ENCODE measurements around the gene LRMDA. TPM values are rescaled to one million over a fixed set of nuclear protein-coding genes. Genes with fewer than 3 reads are reported as not detected.

Gene LRMDA
- total RNA-seq, 4 donors from 2014 or later: 7.3 to 20.1 (median 8.4) TPM

DNA sequence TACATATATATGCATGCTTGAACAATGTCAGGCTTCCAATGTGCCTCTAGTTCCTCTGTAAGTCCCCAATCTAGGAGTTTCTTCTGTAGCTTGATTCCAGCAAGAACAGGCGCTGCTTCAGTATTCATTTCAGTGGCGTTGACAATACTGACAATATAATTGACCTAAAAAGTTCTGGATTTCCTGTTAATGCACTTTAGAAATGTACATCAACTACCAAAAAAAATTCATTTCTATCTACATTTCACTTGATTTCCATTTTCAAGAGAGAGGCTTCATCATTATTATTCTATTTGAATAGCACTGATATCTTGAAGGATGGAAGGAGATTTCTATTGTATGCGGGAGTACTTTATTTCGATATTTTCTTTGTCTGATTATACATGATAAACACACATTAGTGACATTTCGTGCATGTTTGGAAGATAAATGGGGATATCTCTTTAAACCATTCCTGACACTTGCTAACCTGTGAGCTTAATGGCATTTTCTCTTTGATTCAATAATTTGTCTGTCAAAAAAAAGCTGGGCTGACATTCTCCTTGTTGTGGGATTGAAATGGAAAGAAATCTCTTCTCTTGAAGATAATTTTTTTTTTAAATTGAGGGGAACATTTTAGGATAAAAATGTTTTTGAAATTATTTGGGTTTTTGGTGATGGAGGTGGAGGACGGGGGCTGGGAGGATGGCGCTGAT, 568.2 kb downstream of the LRMDA start:
- no peak overlapping the region for H3K27ac ChIP-seq
- no peak for ATAC-seq

GRCh38 chr10:76000550-76000949, 569.1 kb downstream of the LRMDA start:
- no peaks in the 10 kb centered on the region for H3K4me1 ChIP-seq
- no peak for TF ChIP-seq EP300 (IDR thresholded peaks at IDR 0.05)
- TF ChIP-seq POLR2A (IDR thresholded peaks at IDR 0.05): no peak
- no peak for TF ChIP-seq POLR2AphosphoS5 (IDR thresholded peaks at IDR 0.05)
- TF ChIP-seq, protein P1, sequence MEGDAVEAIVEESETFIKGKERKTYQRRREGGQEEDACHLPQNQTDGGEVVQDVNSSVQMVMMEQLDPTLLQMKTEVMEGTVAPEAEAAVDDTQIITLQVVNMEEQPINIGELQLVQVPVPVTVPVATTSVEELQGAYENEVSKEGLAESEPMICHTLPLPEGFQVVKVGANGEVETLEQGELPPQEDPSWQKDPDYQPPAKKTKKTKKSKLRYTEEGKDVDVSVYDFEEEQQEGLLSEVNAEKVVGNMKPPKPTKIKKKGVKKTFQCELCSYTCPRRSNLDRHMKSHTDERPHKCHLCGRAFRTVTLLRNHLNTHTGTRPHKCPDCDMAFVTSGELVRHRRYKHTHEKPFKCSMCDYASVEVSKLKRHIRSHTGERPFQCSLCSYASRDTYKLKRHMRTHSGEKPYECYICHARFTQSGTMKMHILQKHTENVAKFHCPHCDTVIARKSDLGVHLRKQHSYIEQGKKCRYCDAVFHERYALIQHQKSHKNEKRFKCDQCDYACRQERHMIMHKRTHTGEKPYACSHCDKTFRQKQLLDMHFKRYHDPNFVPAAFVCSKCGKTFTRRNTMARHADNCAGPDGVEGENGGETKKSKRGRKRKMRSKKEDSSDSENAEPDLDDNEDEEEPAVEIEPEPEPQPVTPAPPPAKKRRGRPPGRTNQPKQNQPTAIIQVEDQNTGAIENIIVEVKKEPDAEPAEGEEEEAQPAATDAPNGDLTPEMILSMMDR (IDR thresholded peaks at IDR 0.05): no peak
- WGBS, 2 donors (ENCODE audit: low coverage in 1 of 2): 60% methylated on average over 1 of the region's 5 CpGs
- ATAC-seq: no peak
- no peak overlapping the region for H3K27ac ChIP-seq
- H3K4me3 ChIP-seq: no peak overlapping the region
- H3K9me3 ChIP-seq: no peaks in the 10 kb centered on the region
- H3K36me3 ChIP-seq: no peaks in the 10 kb centered on the region
- H3K27me3 ChIP-seq: no peaks in the 10 kb centered on the region

More for the DNA sequence above, 568.2 kb downstream of the LRMDA start:
- WGBS, 2 donors (ENCODE audit: low coverage in 1 of 2): 90 to 93% methylated on average over 7 of the region's 7 CpGs
- TF ChIP-seq POLR2AphosphoS5 (IDR thresholded peaks at IDR 0.05): no peak
- no peak for TF ChIP-seq EP300 (IDR thresholded peaks at IDR 0.05)
- TF ChIP-seq, protein P1 (IDR thresholded peaks at IDR 0.05): no peak
- no peak for TF ChIP-seq POLR2A (IDR thresholded peaks at IDR 0.05)
- no peaks in the 10 kb centered on the region for H3K9me3 ChIP-seq
- H3K27me3 ChIP-seq: no peaks in the 10 kb centered on the region
- H3K4me3 ChIP-seq: no peak overlapping the region
- no peaks in the 10 kb centered on the region for H3K4me1 ChIP-seq
- H3K36me3 ChIP-seq: no peaks in the 10 kb centered on the region

GRCh38 chr10:76001019-76001418, 569.6 kb downstream of the LRMDA start:
- Histone ChIP-seq H3K4me3 (no peak overlapping the region), H3K4me1 (no peaks in the 10 kb centered on the region), H3K27me3 (no peaks in the 10 kb centered on the region), H3K27ac (no peak overlapping the region), H3K9me3 (no peaks in the 10 kb centered on the region), H3K36me3 (no peaks in the 10 kb centered on the region)
- TF ChIP-seq POLR2A (IDR thresholded peaks at IDR 0.05): no peak
- TF ChIP-seq, protein P1 (IDR thresholded peaks at IDR 0.05): no peak
- TF ChIP-seq POLR2AphosphoS5 (IDR thresholded peaks at IDR 0.05): no peak
- ATAC-seq: no peak
- WGBS, 2 donors (ENCODE audit: low coverage in 1 of 2): 86 to 92% methylated on average over 2 to 3 of the region's 4 CpGs

DNA sequence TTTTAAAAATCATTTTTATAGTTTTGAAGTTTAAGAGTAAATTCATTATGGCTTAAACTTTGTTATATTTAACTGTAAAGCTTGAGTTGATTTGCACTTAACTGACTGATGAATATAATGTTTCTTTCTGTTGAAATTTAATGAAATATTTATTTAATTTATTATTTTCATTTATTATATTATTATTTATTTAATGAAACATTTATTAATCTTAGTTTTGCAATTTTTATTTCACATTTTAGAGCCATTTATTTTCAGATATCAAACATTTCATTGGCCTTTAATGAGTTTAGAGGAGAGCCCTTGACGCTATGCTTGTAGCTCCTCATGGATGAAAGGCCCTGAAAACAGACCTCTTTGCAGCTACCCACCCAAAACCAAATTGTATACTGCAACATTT, 570.0 kb downstream of the LRMDA start:
- no peaks in the 10 kb centered on the region for H3K27me3 ChIP-seq
- no peaks in the 10 kb centered on the region for H3K4me1 ChIP-seq
- no peaks in the 10 kb centered on the region for H3K36me3 ChIP-seq
- H3K27ac ChIP-seq: no peak overlapping the region
- 100% methylated on average over 1 of the region's 1 CpG for WGBS, 2 donors (ENCODE audit: low coverage in 1 of 2)
- no peaks in the 10 kb centered on the region for H3K9me3 ChIP-seq
- no peak for ATAC-seq
- no peak overlapping the region for H3K4me3 ChIP-seq
- TF ChIP-seq, protein P1 (IDR thresholded peaks at IDR 0.05): no peak
- TF ChIP-seq POLR2AphosphoS5 (IDR thresholded peaks at IDR 0.05) (no peak), EP300 (IDR thresholded peaks at IDR 0.05) (no peak), POLR2A (IDR thresholded peaks at IDR 0.05) (no peak)

DNA sequence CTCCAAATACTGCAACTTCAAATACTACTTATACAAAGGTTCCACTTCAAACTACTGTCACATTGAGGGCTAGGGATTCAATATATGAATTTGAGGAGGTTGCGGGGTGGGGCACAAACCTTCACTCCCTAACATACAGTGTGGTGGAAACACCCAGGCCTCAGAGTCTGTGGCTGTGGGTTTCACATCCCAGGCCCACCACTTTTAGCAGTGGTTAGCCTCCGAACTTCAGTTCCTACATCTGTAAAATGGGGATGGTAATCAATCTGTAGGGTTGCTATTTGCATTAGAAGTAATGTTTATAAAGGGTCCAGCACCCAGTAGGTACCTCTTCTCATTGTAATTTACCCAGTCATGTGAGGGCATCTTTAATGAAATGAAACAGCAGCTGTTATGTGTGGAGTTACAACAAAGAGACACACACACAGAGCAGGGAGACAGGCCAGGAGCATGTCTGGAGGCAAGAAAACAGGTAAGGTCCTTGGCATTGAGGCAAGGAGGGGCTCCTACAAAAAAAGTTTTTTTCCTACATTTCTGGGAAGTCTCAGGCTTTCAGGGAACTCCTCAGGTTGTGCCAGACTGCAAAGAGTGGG, 570.9 kb downstream of the LRMDA start:
- ATAC-seq: no peak
- H3K4me1 ChIP-seq: no peaks in the 10 kb centered on the region
- TF ChIP-seq EP300 (IDR thresholded peaks at IDR 0.05) (no peak), POLR2A (IDR thresholded peaks at IDR 0.05) (no peak), POLR2AphosphoS5 (IDR thresholded peaks at IDR 0.05) (no peak)
- TF ChIP-seq, protein P1 (IDR thresholded peaks at IDR 0.05): no peak
- H3K27me3 ChIP-seq: no peaks in the 10 kb centered on the region
- WGBS, 2 donors (ENCODE audit: low coverage in 1 of 2): 80 to 100% methylated on average over 1 to 2 of the region's 2 CpGs
- no peaks in the 10 kb centered on the region for H3K9me3 ChIP-seq
- H3K27ac ChIP-seq: no peak overlapping the region
- no peaks in the 10 kb centered on the region for H3K36me3 ChIP-seq
- no peak overlapping the region for H3K4me3 ChIP-seq
